ENCODE measurements around the gene FAM204A.

The FAM204A gene

DNA sequence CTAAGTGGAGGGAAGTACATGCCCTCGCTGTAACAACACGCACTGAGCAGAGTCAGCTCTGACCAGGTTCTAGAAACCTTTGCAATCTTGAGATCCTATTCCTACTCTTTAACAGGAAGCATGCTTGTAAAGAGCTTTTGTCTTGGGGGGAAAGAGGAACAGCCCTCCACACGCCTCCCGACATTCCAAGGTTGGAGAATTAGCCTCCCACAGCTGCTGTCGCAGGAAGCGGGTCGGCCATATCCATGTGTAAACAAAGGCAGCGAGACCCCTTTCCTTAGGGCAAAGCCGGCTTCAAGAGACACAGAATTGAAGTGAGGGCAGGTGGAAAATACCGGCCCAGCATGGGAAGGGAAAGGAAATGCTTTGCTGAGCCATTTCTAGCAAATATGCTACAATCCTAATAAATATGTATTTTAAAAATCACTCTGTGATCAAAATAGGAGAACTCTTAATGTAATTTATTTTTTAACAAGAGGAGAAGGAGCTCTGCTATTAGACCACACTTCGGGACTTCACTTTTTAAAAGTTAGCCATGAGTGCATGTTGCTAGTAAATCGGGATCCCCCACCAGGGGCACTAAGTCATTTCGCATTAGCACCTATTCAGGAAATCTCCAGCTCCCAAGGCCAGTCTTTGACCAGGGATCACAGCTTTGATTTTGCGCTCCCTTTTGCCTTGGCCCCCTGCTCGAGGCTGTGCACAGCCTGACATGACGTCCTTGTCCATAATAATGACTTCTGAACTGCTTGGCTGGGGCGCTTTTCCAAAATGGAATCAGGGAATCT is 55.9 kb downstream of the FAM204A start:
- DNase-seq (ENCODE audit: low read depth in 1 of 2, low spot score in 1 of 2), result no peak

DNA sequence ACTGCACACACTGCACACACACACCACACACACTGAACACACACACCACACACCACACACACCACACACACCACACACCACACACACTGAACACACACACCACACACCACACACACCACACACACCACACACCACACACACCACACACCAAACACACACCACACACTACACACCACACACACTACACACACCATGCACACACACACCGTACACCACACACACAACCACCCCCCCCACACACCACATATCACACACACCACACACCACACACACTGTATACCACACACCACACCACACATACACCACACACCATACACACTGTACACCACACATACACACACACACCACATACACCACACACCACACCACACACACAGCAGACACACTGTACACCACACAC is 59.5 kb downstream of the FAM204A start:
- no peak for DNase-seq (ENCODE audit: low read depth in 1 of 2, low spot score in 1 of 2)

- DNase-seq (ENCODE audit: low read depth in 1 of 2, low spot score in 1 of 2), result no peak
Observed at GRCh38 chr10:118278649-118279048, 63.5 kb downstream of the FAM204A start.

DNA sequence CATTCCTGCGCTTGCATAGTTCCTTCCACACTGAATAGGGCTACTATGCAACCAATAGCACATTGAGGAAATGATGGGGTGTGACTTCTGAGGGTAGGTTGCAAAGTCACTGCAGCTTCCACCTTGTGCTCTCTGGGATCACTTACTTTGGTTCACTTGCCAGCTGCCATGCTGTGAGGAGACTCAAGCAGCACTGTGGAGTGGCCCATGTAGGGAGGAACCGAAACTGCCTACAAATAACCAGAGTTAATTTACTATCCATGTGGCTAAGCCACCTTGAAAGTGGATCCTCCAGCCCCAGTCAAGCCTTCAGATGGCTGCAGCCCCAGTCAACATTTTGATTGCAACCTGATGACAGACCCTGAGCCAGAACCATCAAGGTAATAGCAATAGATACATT is 64.3 kb downstream of the FAM204A start:
- DNase-seq (ENCODE audit: low read depth in 1 of 2, low spot score in 1 of 2), result no peak

- no peak for DNase-seq (ENCODE audit: low read depth in 1 of 2, low spot score in 1 of 2)
Observed at GRCh38 chr10:118276727-118277126, 65.4 kb downstream of the FAM204A start.

GRCh38 chr10:118276204-118276603 is 65.9 kb downstream of the FAM204A start:
- DNase-seq (ENCODE audit: low read depth in 1 of 2, low spot score in 1 of 2), result no peak

- DNase-seq (ENCODE audit: low read depth in 1 of 2, low spot score in 1 of 2), result no peak
Observed at GRCh38 chr10:118273662-118274061, 68.5 kb downstream of the FAM204A start.

- no peak for DNase-seq (ENCODE audit: low read depth in 1 of 2, low spot score in 1 of 2)
Observed at GRCh38 chr10:118272767-118273166, 69.4 kb downstream of the FAM204A start.

- DNase-seq (ENCODE audit: low read depth in 1 of 2, low spot score in 1 of 2), result no peak
Observed at GRCh38 chr10:118272149-118272721, 69.9 kb downstream of the FAM204A start.

DNA sequence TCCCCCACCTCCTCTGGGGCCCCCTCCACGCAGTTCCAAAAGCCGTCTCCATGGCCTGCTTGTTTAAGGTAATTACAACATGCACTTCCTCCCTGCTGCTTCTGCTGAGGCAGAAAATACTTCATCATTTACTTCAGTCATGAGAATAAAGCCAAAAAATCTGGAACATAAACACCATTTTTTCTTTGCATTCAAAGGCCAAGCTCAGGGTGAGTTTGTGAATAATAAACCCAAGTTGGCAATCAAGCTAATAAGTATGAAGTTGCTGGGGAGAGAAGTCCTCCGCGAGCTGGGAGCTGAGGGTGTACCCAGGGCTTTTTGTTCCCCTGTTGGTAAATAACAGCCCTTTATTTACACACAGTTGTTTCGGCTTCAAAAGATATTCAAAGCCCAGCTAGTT is 70.5 kb downstream of the FAM204A start:
- no peak for DNase-seq (ENCODE audit: low read depth in 1 of 2, low spot score in 1 of 2)

GRCh38 chr10:118266098-118266748 is 75.9 kb downstream of the FAM204A start:
- DNase-seq (ENCODE audit: low read depth in 1 of 2, low spot score in 1 of 2), result no peak

DNA sequence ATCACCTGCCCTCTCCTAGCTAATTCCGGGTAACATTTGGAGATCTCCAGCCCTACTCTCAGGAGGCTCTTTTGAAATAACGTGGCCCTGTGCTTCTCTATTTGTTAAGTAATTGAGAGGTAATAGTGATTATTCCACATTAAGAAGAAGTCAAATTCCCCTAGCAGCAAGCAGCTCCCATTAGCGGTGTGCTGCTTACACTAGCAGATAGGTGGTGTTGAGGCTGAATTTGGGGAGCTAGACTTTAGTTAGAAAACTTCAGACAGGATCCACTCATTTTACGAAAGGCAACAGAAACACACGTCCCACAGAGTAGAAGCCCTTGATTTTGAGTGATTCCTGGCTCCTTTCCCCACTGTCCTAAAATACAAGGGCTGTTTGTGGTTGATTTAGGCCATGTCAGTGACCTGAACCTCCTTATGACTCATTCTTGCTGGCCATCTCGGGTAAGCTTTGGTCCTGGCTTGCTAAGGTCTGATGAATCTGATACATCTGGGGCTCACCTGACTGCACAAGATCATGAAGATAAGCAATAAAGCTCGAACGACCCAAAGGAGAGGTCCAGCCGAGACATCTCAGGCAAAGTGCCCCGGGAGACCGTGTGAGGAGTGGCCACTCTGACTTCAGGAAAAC is 77.2 kb downstream of the FAM204A start:
- DNase-seq (ENCODE audit: low read depth in 1 of 2, low spot score in 1 of 2), result no peak

- DNase-seq (ENCODE audit: low read depth in 1 of 2, low spot score in 1 of 2), result no peak
Observed at GRCh38 chr10:118264252-118264651, 77.9 kb downstream of the FAM204A start.

DNA sequence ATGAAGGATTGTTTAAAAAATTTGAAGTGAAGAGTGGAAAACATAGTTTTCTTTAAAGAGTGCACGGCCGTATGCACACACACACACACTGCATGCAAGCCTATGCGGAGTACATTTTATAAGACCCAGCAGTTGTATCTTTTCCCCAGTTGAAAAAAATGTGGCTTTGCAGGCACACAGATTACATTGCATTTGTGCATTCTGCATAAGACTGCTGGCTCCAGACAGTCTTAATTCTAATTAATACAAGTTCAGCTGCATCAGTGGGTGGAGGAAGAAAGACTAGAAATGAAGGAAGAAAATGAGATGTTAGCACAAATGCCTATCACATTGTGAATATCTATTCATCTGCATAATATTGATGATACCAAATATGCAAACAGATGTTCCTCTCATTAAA is 79.6 kb downstream of the FAM204A start:
- DNase-seq (ENCODE audit: low read depth in 1 of 2, low spot score in 1 of 2), result no peak

- DNase-seq (ENCODE audit: low read depth in 1 of 2, low spot score in 1 of 2), result peak in 1 of 2 donors; percentile 5
Observed at GRCh38 chr10:118259288-118259906, 82.7 kb downstream of the FAM204A start.

DNA sequence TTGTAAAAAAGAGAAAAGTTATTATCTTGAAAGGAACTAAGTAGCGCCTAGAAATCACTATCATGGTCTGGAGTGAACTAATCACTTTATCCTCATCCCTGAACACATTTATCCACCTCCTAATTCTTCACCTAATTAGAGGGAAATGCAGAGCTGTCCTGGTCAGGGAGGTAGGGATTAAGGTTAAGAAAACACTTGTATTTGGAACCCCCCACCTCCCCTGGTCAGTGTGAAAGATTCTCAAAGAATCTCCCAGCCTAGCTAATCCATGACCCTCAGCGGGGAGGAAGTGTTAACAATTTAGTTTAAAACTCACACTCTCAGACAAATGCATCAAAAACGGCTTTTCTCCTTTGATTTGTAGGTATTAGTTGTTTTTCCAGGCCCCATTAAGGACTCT is 83.8 kb downstream of the FAM204A start:
- no peak for DNase-seq (ENCODE audit: low read depth in 1 of 2, low spot score in 1 of 2)

DNA sequence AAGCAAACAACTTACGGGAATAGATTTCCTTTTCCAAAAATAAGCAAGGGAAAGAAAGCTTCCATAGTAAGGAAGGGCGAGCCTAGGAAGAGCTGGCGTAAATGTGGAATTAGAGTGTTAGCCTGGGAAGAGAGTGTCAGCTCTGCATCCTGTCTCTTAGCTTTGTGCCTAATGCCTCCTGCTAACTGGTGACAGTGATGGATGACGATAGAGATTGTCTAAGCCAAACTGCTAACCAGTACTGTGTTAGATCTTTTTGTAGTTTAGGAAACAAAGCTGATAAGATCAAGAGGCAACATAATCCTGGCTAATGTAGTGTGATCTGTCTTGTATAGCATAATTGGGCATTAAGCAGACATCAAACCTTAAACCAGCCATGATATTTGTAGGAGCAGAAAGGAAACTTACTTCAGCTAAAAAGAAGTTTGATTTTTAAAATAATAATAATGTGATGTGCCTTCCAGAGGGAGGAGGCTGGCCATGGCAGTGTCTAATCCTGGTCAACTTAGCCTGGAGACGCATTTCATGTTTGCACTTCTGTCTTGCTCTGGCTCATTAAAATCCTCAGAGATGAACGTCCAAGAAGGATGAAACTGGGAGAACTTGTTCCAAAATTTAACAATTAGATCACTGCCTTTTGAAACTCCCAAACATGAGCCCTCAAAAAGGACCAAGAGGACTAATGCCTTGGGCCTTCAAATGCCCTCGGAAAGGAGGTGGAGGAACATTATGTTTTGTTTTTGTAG is 85.1 kb downstream of the FAM204A start:
- DNase-seq (ENCODE audit: low read depth in 1 of 2, low spot score in 1 of 2), result no peak

- DNase-seq (ENCODE audit: low read depth in 1 of 2, low spot score in 1 of 2), result no peak
Observed at GRCh38 chr10:118256209-118256608, 85.9 kb downstream of the FAM204A start.

- DNase-seq (ENCODE audit: low read depth in 1 of 2, low spot score in 1 of 2), result no peak
Observed at GRCh38 chr10:118255355-118255754, 86.8 kb downstream of the FAM204A start.

GRCh38 chr10:118254654-118255053 is 87.5 kb downstream of the FAM204A start:
- no peak for DNase-seq (ENCODE audit: low read depth in 1 of 2, low spot score in 1 of 2)

GRCh38 chr10:118253397-118253796 is 88.7 kb downstream of the FAM204A start:
- DNase-seq (ENCODE audit: low read depth in 1 of 2, low spot score in 1 of 2), result no peak
